ENCODE measurements around the gene WNT6.

Gene WNT6

DNA sequence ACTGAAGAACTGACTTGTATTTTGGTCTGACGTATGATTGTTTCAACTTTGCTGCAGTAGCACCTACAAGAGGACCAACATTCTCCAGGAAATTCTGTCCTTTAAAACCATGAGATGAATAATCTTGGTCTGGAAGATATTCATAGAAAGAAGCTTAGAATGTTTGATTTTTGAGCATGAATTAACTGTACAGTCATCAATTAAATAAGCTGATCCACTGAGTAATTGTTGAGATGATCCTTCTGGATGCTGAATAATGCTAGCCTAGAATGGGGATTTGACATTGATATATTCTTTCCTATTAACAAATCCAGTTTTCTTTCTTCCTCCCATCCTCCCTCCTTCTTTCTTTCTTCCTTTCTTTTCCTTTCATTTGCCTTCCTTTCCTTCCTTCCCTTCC, 60.9 kb downstream of the WNT6 start:
- H3K27me3 ChIP-seq (replicated peaks; ENCODE audit: insufficient read depth, low read length), result no peaks in the 10 kb centered on the region
- no peaks in the 10 kb centered on the region for H3K9me3 ChIP-seq (replicated peaks; ENCODE audit: insufficient read depth, low read length)
- no peak overlapping the region for H3K9ac ChIP-seq (ENCODE audit: low read length)
- no peak overlapping the region for H2AFZ ChIP-seq (ENCODE audit: low read length)
- H3K79me2 ChIP-seq (ENCODE audit: low read length), result no peaks in the 10 kb centered on the region
- no peak overlapping the region for H3K27ac ChIP-seq (ENCODE audit: low read length)
- no peaks in the 10 kb centered on the region for H3F3A ChIP-seq (ENCODE audit: insufficient read depth, low read length)
- no peaks in the 10 kb centered on the region for H3K36me3 ChIP-seq (replicated peaks; ENCODE audit: insufficient read depth, low read length)
- no peak overlapping the region for H3K4me2 ChIP-seq (ENCODE audit: low read depth, low read length)
- no peak for DNase-seq
- H4K20me1 ChIP-seq (ENCODE audit: insufficient read depth, low read length), result no peaks in the 10 kb centered on the region
- H3K9me2 ChIP-seq (replicated peaks; ENCODE audit: insufficient read depth, low read length), result no peaks in the 10 kb centered on the region
- H3K4me1 ChIP-seq (ENCODE audit: low read length), result no peaks in the 10 kb centered on the region
- no peak overlapping the region for H3K4me3 ChIP-seq (ENCODE audit: low read length)
- no peak for TF ChIP-seq EZH2 (optimal IDR thresholded peaks at IDR 0.05; ENCODE audit: low read depth, low read length)
- TF ChIP-seq EZH2phosphoT487 (IDR thresholded peaks at IDR 0.05; ENCODE audit: low read length), result no peak
- TF ChIP-seq, protein P1, sequence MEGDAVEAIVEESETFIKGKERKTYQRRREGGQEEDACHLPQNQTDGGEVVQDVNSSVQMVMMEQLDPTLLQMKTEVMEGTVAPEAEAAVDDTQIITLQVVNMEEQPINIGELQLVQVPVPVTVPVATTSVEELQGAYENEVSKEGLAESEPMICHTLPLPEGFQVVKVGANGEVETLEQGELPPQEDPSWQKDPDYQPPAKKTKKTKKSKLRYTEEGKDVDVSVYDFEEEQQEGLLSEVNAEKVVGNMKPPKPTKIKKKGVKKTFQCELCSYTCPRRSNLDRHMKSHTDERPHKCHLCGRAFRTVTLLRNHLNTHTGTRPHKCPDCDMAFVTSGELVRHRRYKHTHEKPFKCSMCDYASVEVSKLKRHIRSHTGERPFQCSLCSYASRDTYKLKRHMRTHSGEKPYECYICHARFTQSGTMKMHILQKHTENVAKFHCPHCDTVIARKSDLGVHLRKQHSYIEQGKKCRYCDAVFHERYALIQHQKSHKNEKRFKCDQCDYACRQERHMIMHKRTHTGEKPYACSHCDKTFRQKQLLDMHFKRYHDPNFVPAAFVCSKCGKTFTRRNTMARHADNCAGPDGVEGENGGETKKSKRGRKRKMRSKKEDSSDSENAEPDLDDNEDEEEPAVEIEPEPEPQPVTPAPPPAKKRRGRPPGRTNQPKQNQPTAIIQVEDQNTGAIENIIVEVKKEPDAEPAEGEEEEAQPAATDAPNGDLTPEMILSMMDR (IDR thresholded peaks at IDR 0.05; ENCODE audit: low read length), result no peak
